Progenitor cell of endocrine pancreas (in vitro differentiated cells): ENCODE results near the gene FAXDC2. TPM values are rescaled to one million over a fixed set of nuclear protein-coding genes. Genes with fewer than 3 reads are reported as not detected.
A peak's percentile ranks its signal among the peaks of the same experiment; 100 is the strongest.

Experiments
- DNase-seq: peaks from one replicate; pipeline ENCODE4 v3.0.0; 2021; ENCODE audit warnings: low spot score; ENCODE audit not compliant: unreplicated experiment
- H3K27ac Mint-ChIP-seq: 2 replicates; pipeline ENCODE4 v1.8.0; 2021; ENCODE audit warnings: mild to moderate bottlenecking, moderate library complexity, mixed read lengths
- H3K27me3 Mint-ChIP-seq: 2 replicates; pipeline ENCODE4 v1.8.0; 2021; ENCODE audit warnings: mixed read lengths
- H3K36me3 Mint-ChIP-seq: 2 replicates; pipeline ENCODE4 v1.8.0; 2022; ENCODE audit warnings: mixed read lengths; ENCODE audit not compliant: insufficient read depth
- H3K4me1 Mint-ChIP-seq: 2 replicates; pipeline ENCODE4 v1.8.0; 2021; ENCODE audit warnings: low read depth, mixed read lengths
- H3K4me3 Mint-ChIP-seq: 2 replicates; pipeline ENCODE4 v1.8.0; 2021; ENCODE audit warnings: low read depth, mild to moderate bottlenecking, moderate library complexity, mixed read lengths
- H3K9me3 Mint-ChIP-seq: 2 replicates; pipeline ENCODE4 v1.8.0; 2021; ENCODE audit warnings: low read depth, mixed read lengths
- total RNA-seq: library from RNA; stranded (reverse); gene quantifications from 2 replicates; pipeline ENCODE4 v1.2.1, GENCODE V29; 2021
- TF ChIP-seq, protein P1 (sequence below): fragments of 200-600 bp; sonication (generic); IDR thresholded peaks from one replicate; pipeline ENCODE4 v1.5.0; 2021; ENCODE audit warnings: antibody characterized with exemption, mild to moderate bottlenecking; ENCODE audit not compliant: unreplicated experiment

The FAXDC2 gene
- total RNA-seq, 1 donor from 2014 or later: 15.8 TPM

DNA sequence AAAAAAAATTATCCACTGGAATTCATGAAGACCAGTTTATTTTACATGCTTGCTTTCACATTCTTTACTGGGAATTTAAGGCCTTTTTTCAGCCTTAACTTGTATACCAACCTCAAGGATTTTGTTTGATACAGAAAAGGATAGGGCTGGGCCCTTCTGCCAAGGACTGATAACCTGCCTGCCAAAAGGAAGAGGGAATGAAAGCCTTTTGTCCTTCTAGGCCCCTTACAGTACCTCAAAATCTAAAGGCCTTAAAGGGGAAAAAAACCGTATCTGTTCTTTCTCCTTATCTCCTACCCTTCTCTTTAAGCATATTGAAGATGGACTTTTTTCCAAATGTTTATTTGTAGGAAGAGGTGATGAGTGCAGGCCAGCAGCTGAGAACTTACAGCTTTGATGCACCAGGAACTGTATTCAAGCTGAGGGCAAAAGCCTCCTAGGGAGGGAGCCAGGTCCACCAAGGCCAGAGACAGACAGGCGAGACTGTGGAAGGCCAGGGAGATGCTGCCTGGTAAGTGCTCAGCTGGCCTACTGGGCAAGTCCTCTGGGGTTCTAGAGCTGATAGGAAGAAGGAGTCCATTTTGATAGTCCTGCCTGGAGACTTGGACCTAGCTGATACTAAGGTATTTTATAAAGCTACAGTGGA is 31.8 kb downstream of the FAXDC2 start:
- H3K9me3 Mint-ChIP-seq: no peaks in the 10 kb centered on the region
- peaks cover 30% of the 10 kb centered on the region for H3K36me3 Mint-ChIP-seq
- no peaks in the 10 kb centered on the region for H3K27me3 Mint-ChIP-seq
- peaks cover 2% of the 10 kb centered on the region for H3K4me1 Mint-ChIP-seq
- H3K4me3 Mint-ChIP-seq: no peak overlapping the region
- H3K27ac Mint-ChIP-seq: peak overlapping the region; percentile 25
- TF ChIP-seq, protein P1, sequence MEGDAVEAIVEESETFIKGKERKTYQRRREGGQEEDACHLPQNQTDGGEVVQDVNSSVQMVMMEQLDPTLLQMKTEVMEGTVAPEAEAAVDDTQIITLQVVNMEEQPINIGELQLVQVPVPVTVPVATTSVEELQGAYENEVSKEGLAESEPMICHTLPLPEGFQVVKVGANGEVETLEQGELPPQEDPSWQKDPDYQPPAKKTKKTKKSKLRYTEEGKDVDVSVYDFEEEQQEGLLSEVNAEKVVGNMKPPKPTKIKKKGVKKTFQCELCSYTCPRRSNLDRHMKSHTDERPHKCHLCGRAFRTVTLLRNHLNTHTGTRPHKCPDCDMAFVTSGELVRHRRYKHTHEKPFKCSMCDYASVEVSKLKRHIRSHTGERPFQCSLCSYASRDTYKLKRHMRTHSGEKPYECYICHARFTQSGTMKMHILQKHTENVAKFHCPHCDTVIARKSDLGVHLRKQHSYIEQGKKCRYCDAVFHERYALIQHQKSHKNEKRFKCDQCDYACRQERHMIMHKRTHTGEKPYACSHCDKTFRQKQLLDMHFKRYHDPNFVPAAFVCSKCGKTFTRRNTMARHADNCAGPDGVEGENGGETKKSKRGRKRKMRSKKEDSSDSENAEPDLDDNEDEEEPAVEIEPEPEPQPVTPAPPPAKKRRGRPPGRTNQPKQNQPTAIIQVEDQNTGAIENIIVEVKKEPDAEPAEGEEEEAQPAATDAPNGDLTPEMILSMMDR: no peak
- no peak for DNase-seq

- no peak for DNase-seq
- Mint-ChIP-seq H3K27ac (no peak overlapping the region), H3K36me3 (peaks cover 33% of the 10 kb centered on the region), H3K27me3 (no peaks in the 10 kb centered on the region), H3K4me1 (no peaks in the 10 kb centered on the region), H3K9me3 (no peaks in the 10 kb centered on the region), H3K4me3 (no peak overlapping the region)
- TF ChIP-seq, protein P1: no peak
These were observed 32.6 kb downstream of the FAXDC2 start for GRCh38 chr5:154817815-154818214.

DNA sequence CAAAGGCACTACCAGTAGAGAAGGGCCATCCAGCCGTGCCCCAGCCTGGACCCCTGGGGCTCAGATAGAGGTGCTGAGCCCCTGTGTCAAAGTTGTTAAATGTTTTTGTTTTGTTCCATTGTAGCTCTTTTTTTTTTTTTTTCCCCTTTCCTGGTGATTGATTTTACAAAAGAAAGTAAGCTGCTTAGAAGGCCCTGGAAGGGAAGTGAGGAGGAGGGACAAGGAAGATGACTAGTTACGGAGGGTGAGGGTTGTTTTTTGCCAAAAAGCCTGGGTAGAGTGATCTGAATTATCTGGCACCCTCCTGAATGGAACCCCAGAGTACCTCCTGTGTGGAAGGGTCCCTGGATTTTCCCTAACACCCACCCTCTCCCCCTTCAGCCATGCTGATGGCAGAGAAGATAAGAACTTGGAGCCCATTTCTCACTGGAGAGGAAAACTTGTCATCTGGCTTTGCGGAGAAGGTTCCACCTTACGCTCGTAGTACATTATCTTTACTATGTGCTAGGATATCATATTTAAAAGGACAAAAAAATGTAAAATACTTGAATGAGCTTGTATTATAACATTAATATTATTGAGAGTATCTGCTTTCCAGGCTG is 33.4 kb downstream of the FAXDC2 start:
- peaks cover 37% of the 10 kb centered on the region for H3K36me3 Mint-ChIP-seq
- H3K4me3 Mint-ChIP-seq: no peak overlapping the region
- DNase-seq: no peak
- no peaks in the 10 kb centered on the region for H3K4me1 Mint-ChIP-seq
- no peaks in the 10 kb centered on the region for H3K9me3 Mint-ChIP-seq
- no peak overlapping the region for H3K27ac Mint-ChIP-seq
- TF ChIP-seq, protein P1: no peak
- H3K27me3 Mint-ChIP-seq: no peaks in the 10 kb centered on the region

- TF ChIP-seq, protein P1: no peak
- H3K4me1 Mint-ChIP-seq: no peaks in the 10 kb centered on the region
- H3K4me3 Mint-ChIP-seq: no peak overlapping the region
- H3K27me3 Mint-ChIP-seq: no peaks in the 10 kb centered on the region
- H3K27ac Mint-ChIP-seq: peak overlapping the region; percentile 43
- no peaks in the 10 kb centered on the region for H3K9me3 Mint-ChIP-seq
- no peak for DNase-seq
- H3K36me3 Mint-ChIP-seq: peaks cover 35% of the 10 kb centered on the region
These were observed 34.6 kb downstream of the FAXDC2 start for GRCh38 chr5:154815684-154816247.

GRCh38 chr5:154815025-154815424 is 35.4 kb downstream of the FAXDC2 start:
- DNase-seq: no peak
- Mint-ChIP-seq H3K9me3 (no peaks in the 10 kb centered on the region), H3K4me3 (no peak overlapping the region), H3K36me3 (peaks cover 35% of the 10 kb centered on the region), H3K27ac (peak overlapping the region; percentile 46), H3K27me3 (no peaks in the 10 kb centered on the region), H3K4me1 (no peaks in the 10 kb centered on the region)
- TF ChIP-seq, protein P1: no peak
